Measurements from ENCODE around the gene LRRC75B.
A peak's percentile ranks its signal among the peaks of the same experiment; 100 is the strongest.
"Not testable (repeated sequence)": the region's sequence is repeated elsewhere in the genome, so short reads cannot be mapped to it uniquely, and the experiment has no call there.

The LRRC75B gene

GRCh38 chr22:24552503-24553286 is 40.2 kb downstream of the LRRC75B start:
- not testable (repeated sequence) for DNase-seq

- DNase-seq = no peak
Observed at GRCh38 chr22:24550902-24551435, 41.9 kb downstream of the LRRC75B start.

GRCh38 chr22:24550028-24550901 is 42.6 kb downstream of the LRRC75B start:
- no peak for DNase-seq

- no peak for DNase-seq
Observed at GRCh38 chr22:24548812-24549211, 44.1 kb downstream of the LRRC75B start.

- no peak for DNase-seq
Observed at GRCh38 chr22:24543679-24544243, 49.1 kb downstream of the LRRC75B start.

GRCh38 chr22:24543185-24543601 is 49.7 kb downstream of the LRRC75B start:
- DNase-seq = no peak

- no peak for DNase-seq
Observed at GRCh38 chr22:24542641-24543040, 50.2 kb downstream of the LRRC75B start.

- no peak for DNase-seq
Observed at GRCh38 chr22:24541681-24542515, 51.0 kb downstream of the LRRC75B start.

- no peak for DNase-seq
Observed at GRCh38 chr22:24540470-24540869, 52.4 kb downstream of the LRRC75B start.

GRCh38 chr22:24536089-24536488 is 56.8 kb downstream of the LRRC75B start:
- peak; percentile 95 for DNase-seq

Data from RPMI8226 (cell line).